Breast epithelium (tissue), 3 donors: ENCODE measurements around the gene ENDOD1.

ENCODE experiments used
- CTCF ChIP-seq, 3 donors: fragments of 450-650 bp; IDR thresholded peaks; one replicate each; pipeline ENCODE4 v1.5.1; 2016 to 2017; ENCODE audit warnings: antibody characterized with exemption in 3 of 3, mild to moderate bottlenecking in 3 of 3, moderate library complexity in 3 of 3
- POLR2A ChIP-seq: fragments of 450-650 bp; IDR thresholded peaks from one replicate; pipeline ENCODE4 v1.6.1; 2016; ENCODE audit warnings: antibody characterized with exemption, mild to moderate bottlenecking, moderate library complexity
- POLR2AphosphoS5 ChIP-seq, 3 donors: sonication (generic); formaldehyde crosslinking; IDR thresholded peaks; one replicate each; pipeline ENCODE4 v1.6.1; 2017; ENCODE audit warnings: antibody characterized with exemption in 3 of 3

- TF ChIP-seq CTCF (IDR thresholded peaks at IDR 0.05): no peak
- no peak for TF ChIP-seq POLR2A
- no peak for TF ChIP-seq POLR2AphosphoS5 (IDR thresholded peaks at IDR 0.05)
These were observed 2.1 kb downstream of the ENDOD1 start for GRCh38 chr11:95091663-95092180.
